Stomach (tissue), 9 donors: ENCODE results near the gene GAB1. TPM values are rescaled to one million over a fixed set of nuclear protein-coding genes. Genes with fewer than 3 reads are reported as not detected.

Experiments
- DNase-seq, 2 donors: peaks; one replicate each; pipeline versions ENCODE4 v3.0.0 to v3.0.0-alpha.2; 2013 to 2019
- H3K27ac ChIP-seq, 5 donors: fragments of 200-600 bp in 4 of 5; sonication (generic) in 4 of 5; one replicate each; pipeline ENCODE4 v1.5.1; 2013 to 2019; ENCODE audit warnings: mild to moderate bottlenecking in 1 of 5, moderate library complexity in 1 of 5
- H3K27me3 ChIP-seq, 3 donors: fragments of 200-600 bp; sonication (generic); one replicate each; pipeline ENCODE4 v1.5.1; 2017 to 2019; ENCODE audit warnings: mixed run types in 1 of 3
- H3K36me3 ChIP-seq, 4 donors: fragments of 200-600 bp; sonication (generic); 1 replicate in 3 of 4; 2 replicates in 1 of 4; pipeline ENCODE4 v1.5.1; 2016 to 2019
- H3K4me1 ChIP-seq, 4 donors: fragments of 200-600 bp; sonication (generic); one replicate each; pipeline ENCODE4 v1.5.1; 2016 to 2019
- H3K4me3 ChIP-seq, 4 donors: fragments of 200-600 bp; sonication (generic) in 3 of 4; one replicate each; pipeline ENCODE4 v1.5.1; 2016 to 2019; ENCODE audit warnings: mild to moderate bottlenecking in 1 of 4
- H3K9me3 ChIP-seq, 4 donors: fragments of 200-600 bp; sonication (generic); one replicate each; pipeline ENCODE4 v1.5.1; 2016 to 2019
- EP300 ChIP-seq: sonication (generic); formaldehyde crosslinking; IDR thresholded peaks from one replicate; pipeline ENCODE4 v1.6.1; 2017; ENCODE audit warnings: antibody characterized with exemption
- POLR2A ChIP-seq, 4 donors: fragments of 450-650 bp; IDR thresholded peaks; one replicate each; pipeline ENCODE4 v1.6.1; 2016; ENCODE audit warnings: antibody characterized with exemption in 4 of 4, control low read depth in 2 of 4, mild to moderate bottlenecking in 1 of 4, moderate library complexity in 1 of 4
- POLR2AphosphoS5 ChIP-seq, 3 donors: sonication (generic); formaldehyde crosslinking; IDR thresholded peaks; one replicate each; pipeline ENCODE4 v1.6.1; 2016; ENCODE audit warnings: antibody characterized with exemption in 3 of 3
- WGBS, 5 donors: extraction: QIAGEN DNeasy Blood & Tissue Kit in 3 of 5; methylation state at CpG; one replicate each; pipeline versions ENCODE4 v1.1.5 to v1.1.7; 2013 to 2018; 5-methylcytosine and 5-hydroxymethylcytosine counted together
- intact Hi-C: fragments of 100-400 bp; cut with DNase I; formaldehyde crosslinking; loops from one replicate; pipeline ENCODE4 v1.15.1; 2023; ENCODE audit warnings: low total_unique reads
- polyA plus RNA-seq, 3 donors: library from polyadenylated mRNA; stranded (reverse); fragments of 200-250 nt; gene quantifications; one replicate each; pipeline ENCODE4 v1.2.3, GENCODE V29; 2013
- total RNA-seq, 5 donors: library from RNA; depleted of rRNA; stranded (reverse); fragments of >200 nt; gene quantifications; one replicate each; pipeline versions ENCODE4 v1.1.0 to v1.2.3, GENCODE V29; 2014 to 2016
- TF ChIP-seq, protein P1 (sequence below), 7 experiments: fragments of 450-650 bp in 4 of 7; fragments of 200-600 bp in 3 of 7; sonication (generic) in 3 of 7; IDR thresholded peaks; one replicate each; pipeline ENCODE4 v1.5.1; 2016 to 2019; ENCODE audit warnings: antibody characterized with exemption in 7 of 7, control low read depth in 2 of 7, mild to moderate bottlenecking in 1 of 7
- donor health status: healthy with polysubstance abuse.
- donor health status: Bipolar disorder and iron deficiency.
- donor health status: healthy.

The GAB1 gene
- total and polyA plus RNA-seq, 8 donors: 3.2 to 101 (median 29.0) TPM

- H3K4me3 ChIP-seq: peak overlapping the region in 2 of 4 donors; percentile 2 to 12
- H3K9me3 ChIP-seq: no peaks in the 10 kb centered on the region
- intact Hi-C loops: no loop called here
- TF ChIP-seq, protein P1, sequence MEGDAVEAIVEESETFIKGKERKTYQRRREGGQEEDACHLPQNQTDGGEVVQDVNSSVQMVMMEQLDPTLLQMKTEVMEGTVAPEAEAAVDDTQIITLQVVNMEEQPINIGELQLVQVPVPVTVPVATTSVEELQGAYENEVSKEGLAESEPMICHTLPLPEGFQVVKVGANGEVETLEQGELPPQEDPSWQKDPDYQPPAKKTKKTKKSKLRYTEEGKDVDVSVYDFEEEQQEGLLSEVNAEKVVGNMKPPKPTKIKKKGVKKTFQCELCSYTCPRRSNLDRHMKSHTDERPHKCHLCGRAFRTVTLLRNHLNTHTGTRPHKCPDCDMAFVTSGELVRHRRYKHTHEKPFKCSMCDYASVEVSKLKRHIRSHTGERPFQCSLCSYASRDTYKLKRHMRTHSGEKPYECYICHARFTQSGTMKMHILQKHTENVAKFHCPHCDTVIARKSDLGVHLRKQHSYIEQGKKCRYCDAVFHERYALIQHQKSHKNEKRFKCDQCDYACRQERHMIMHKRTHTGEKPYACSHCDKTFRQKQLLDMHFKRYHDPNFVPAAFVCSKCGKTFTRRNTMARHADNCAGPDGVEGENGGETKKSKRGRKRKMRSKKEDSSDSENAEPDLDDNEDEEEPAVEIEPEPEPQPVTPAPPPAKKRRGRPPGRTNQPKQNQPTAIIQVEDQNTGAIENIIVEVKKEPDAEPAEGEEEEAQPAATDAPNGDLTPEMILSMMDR (IDR thresholded peaks at IDR 0.05): no peak
- TF ChIP-seq POLR2AphosphoS5 (IDR thresholded peaks at IDR 0.05): peak; percentile 49 to 88 (median 59)
- peak; percentile 73 to 94 for DNase-seq
- peak overlapping the region; percentile 80 to 85 (median 83) for H3K27ac ChIP-seq
- H3K27me3 ChIP-seq: no peaks in the 10 kb centered on the region
- WGBS, 5 donors: 3 to 7% (median 5%) methylated on average over 6 of the region's 6 CpGs
- no peaks in the 10 kb centered on the region for H3K36me3 ChIP-seq
- peaks cover 46 to 98% (median 72%) of the 10 kb centered on the region in 4 donors for H3K4me1 ChIP-seq
Measured at GRCh38 chr4:143358923-143359643, 22.4 kb downstream of the GAB1 start.

DNA sequence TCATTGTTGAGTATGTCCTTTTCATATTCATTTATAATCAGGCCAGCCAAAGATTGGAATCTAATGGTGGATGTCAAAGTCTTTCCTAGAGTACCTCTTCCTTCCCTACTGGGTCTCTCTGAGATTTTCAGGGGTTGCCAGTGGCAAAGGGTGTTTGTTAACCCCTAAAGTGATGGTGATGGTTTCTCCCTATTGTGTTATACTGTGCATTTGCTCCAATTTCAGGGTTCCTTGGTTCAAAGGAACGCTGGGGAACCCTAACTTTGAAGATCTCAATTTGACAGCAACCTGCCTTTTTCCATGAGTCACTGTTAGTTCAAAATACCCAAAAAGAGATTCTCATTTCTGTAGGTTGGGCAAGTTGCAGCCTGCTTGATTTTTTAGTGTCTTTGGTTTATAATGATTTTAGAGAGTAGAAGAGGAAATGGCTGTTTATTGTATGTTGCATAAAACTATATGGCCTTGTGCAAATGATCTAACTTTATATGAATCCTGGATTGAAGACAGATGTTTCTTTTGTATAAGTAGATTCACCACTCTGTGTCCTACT lies 23.0 kb downstream of the GAB1 start:
- 67 to 82% (median 80%) methylated on average over 1 of the region's 1 CpG for WGBS, 5 donors

GRCh38 chr4:143360838-143361625 lies 24.4 kb downstream of the GAB1 start:
- Histone ChIP-seq H3K27ac (peak overlapping the region in 3 of 5 donors; percentile 83 to 85 (median 84)), H3K9me3 (no peaks in the 10 kb centered on the region), H3K36me3 (no peaks in the 10 kb centered on the region), H3K27me3 (no peaks in the 10 kb centered on the region), H3K4me3 (no peak overlapping the region), H3K4me1 (peaks cover 32 to 86% (median 60%) of the 10 kb centered on the region in 4 donors)
- no peak for DNase-seq
- TF ChIP-seq, protein P1 (IDR thresholded peaks at IDR 0.05): no peak
- TF ChIP-seq EP300 (no peak), POLR2A (IDR thresholded peaks at IDR 0.05) (no peak), POLR2AphosphoS5 (IDR thresholded peaks at IDR 0.05) (no peak)
- intact Hi-C loops: no loop called here
- 74 to 81% (median 76%) methylated on average over 1 of the region's 1 CpG for WGBS, 5 donors

More for the DNA sequence above, 23.0 kb downstream of the GAB1 start:
- no peak for DNase-seq
- Histone ChIP-seq H3K27ac (peak overlapping the region; percentile 80 to 85 (median 83)), H3K4me3 (peak overlapping the region in 2 of 4 donors; percentile 2 to 12), H3K36me3 (no peaks in the 10 kb centered on the region), H3K9me3 (no peaks in the 10 kb centered on the region), H3K4me1 (peaks cover 44 to 95% (median 69%) of the 10 kb centered on the region in 4 donors), H3K27me3 (no peaks in the 10 kb centered on the region)
- TF ChIP-seq POLR2AphosphoS5 (IDR thresholded peaks at IDR 0.05) (no peak), POLR2A (IDR thresholded peaks at IDR 0.05) (no peak), EP300 (no peak)
- TF ChIP-seq, protein P1 (IDR thresholded peaks at IDR 0.05): no peak
- intact Hi-C loops: no loop called here

DNA sequence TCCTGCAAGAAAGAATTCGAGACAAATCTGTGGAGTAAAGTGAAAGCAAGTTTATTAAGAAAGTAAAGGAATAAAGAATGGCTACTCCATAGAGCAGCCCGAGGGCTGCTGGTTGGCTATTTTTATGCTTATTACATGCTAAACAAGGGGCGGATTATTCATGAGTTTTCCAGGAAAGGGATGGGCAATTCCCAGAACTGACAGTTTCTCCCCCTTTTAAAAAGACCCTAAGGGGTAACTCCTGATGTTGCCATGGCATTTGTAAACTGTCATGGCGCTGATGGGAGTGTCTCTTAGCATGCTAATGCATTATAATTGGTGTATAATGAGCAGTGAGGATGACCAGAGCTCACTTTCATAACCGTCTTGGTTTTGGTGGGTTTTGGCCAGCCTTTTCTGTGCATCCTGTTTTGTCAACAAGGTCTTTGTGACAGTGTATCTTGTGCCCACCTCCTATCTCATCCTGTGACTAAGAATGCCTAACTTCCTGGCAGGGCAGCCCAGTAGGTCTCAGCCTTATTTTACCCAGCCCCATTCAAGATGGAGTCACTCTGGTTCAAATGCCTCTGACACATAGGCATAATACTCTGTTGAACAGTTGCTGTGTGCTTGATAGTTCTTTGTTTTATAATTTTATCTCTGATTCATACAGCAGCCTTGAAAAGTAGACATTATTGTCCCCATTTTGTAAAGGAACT lies 25.8 kb downstream of the GAB1 start:
- Histone ChIP-seq H3K4me3 (no peak overlapping the region), H3K9me3 (no peaks in the 10 kb centered on the region), H3K27me3 (no peaks in the 10 kb centered on the region), H3K4me1 (peaks cover 22 to 81% (median 49%) of the 10 kb centered on the region in 4 donors), H3K27ac (peak overlapping the region in 1 of 5 donors; percentile 85), H3K36me3 (no peaks in the 10 kb centered on the region)
- no peak for TF ChIP-seq EP300
- TF ChIP-seq, protein P1 (IDR thresholded peaks at IDR 0.05): no peak
- no peak for TF ChIP-seq POLR2A (IDR thresholded peaks at IDR 0.05)
- TF ChIP-seq POLR2AphosphoS5 (IDR thresholded peaks at IDR 0.05): no peak
- intact Hi-C loops: no loop called here
- no peak for DNase-seq
- 91 to 94% (median 92%) methylated on average over 5 of the region's 5 CpGs for WGBS, 5 donors
